Cardiac muscle cell (in vitro differentiated cells and primary cell): ENCODE results near the gene OR2AG1. TPM values are rescaled to one million over a fixed set of nuclear protein-coding genes. Genes with fewer than 3 reads are reported as not detected.
A peak's percentile ranks its signal among the peaks of the same experiment; 100 is the strongest.

Experiments used
- DNase-seq, 2 donors: peaks; one replicate each; pipeline versions ENCODE4 v3.0.0 to v3.0.0-alpha.2; 2010 to 2017; ENCODE audit warnings: low read depth in 1 of 2, low spot score in 1 of 2
- H3K27ac ChIP-seq: fragments of 200-600 bp; sonication (generic); 2 replicates; pipeline ENCODE4 v1.5.1; 2016
- H3K27me3 ChIP-seq: fragments of 200-600 bp; sonication (generic); 2 replicates; pipeline ENCODE4 v1.6.0; 2016; ENCODE audit warnings: control low read depth
- H3K36me3 ChIP-seq: fragments of 200-600 bp; sonication (generic); 2 replicates; pipeline ENCODE4 v1.5.1; 2016; ENCODE audit warnings: control low read depth
- H3K4me1 ChIP-seq: fragments of 200-600 bp; sonication (generic); 2 replicates; pipeline ENCODE4 v1.8.1; 2017; ENCODE audit warnings: low read depth, mild to moderate bottlenecking, mixed run types
- H3K4me3 ChIP-seq: fragments of 200-600 bp; sonication (generic); 2 replicates; pipeline ENCODE4 v1.5.1; 2016; ENCODE audit warnings: mild to moderate bottlenecking
- H3K9me3 ChIP-seq: fragments of 200-600 bp; sonication (generic); 2 replicates; pipeline ENCODE4 v1.5.1; 2017; ENCODE audit warnings: low read depth, mild to moderate bottlenecking, control low read depth
- polyA plus RNA-seq: library from polyadenylated mRNA; unstranded; fragments of >200 nt; fragmentation: Nextera tagmentation; extraction: Ambion mirVana; gene quantifications from 2 replicates; pipeline ENCODE4 v1.2.1, GENCODE V29; 2016
- total RNA-seq: library from RNA; depleted of rRNA; stranded (reverse); fragments of >200 nt; gene quantifications from 2 replicates; pipeline ENCODE4 v1.2.3, GENCODE V29; 2016
- TF ChIP-seq, protein P1 (sequence below): IDR thresholded peaks from 2 replicates; pipeline ENCODE4 v1.5.1; 2012; ENCODE audit warnings: low read depth, mild to moderate bottlenecking, low read length

OR2AG1 gene
- total and polyA plus RNA-seq, 2 experiments from 2014 or later = 0.09 TPM; not detected in 1

DNA sequence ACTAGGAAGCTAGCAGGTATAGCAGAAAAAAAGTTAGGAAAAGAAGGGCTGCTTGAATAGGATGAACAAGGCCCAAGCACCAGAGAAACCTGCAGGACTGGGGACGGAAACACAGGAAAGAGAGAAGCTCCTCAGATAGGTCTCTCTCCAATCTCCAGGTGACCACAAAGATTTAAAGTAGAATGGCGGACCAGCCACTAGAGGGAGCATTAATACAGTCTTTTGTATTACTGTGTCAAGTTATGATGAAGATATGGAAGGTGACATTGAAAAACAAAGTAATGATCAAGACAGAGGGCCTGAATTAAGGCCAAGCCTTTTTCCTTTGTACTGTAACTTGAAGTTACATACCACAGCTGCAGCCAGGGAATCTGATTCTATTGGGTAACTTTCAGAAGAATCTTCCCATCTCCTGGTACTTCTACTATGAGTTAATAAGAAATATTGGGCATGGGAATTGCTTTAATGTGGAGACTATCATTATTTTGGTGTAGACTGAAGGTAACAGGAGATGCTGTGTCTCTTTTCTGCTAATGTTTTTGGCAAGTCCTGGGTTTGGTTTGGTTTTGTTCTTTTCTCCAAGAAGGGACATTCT is 44.9 kb upstream of the OR2AG1 start:
- no peaks in the 10 kb centered on the region for H3K9me3 ChIP-seq
- no peak overlapping the region for H3K27ac ChIP-seq
- no peaks in the 10 kb centered on the region for H3K4me1 ChIP-seq
- peak; percentile 54 to 61 for DNase-seq
- no peaks in the 10 kb centered on the region for H3K36me3 ChIP-seq
- TF ChIP-seq, protein P1, sequence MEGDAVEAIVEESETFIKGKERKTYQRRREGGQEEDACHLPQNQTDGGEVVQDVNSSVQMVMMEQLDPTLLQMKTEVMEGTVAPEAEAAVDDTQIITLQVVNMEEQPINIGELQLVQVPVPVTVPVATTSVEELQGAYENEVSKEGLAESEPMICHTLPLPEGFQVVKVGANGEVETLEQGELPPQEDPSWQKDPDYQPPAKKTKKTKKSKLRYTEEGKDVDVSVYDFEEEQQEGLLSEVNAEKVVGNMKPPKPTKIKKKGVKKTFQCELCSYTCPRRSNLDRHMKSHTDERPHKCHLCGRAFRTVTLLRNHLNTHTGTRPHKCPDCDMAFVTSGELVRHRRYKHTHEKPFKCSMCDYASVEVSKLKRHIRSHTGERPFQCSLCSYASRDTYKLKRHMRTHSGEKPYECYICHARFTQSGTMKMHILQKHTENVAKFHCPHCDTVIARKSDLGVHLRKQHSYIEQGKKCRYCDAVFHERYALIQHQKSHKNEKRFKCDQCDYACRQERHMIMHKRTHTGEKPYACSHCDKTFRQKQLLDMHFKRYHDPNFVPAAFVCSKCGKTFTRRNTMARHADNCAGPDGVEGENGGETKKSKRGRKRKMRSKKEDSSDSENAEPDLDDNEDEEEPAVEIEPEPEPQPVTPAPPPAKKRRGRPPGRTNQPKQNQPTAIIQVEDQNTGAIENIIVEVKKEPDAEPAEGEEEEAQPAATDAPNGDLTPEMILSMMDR = peak; percentile 64
- H3K27me3 ChIP-seq = no peaks in the 10 kb centered on the region
- no peak overlapping the region for H3K4me3 ChIP-seq

DNA sequence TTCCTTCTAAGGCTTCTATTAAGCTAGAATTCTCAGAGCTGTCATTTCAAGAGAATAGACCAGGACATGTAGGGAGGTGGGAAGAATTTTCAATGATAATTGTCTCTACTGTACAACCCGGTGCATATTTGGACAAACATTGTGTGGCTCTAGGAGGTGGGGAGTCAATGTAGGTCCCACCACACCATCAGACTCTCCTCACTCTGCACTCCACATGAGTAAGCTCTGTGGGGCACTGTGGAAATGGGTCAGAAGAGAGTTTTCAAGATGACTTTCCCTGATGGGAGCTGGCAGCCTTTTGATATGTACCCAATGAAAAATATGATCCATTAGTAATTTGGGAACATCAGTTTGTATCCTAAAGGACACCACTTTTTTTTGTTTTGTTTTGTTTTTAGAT is 44.2 kb upstream of the OR2AG1 start:
- no peaks in the 10 kb centered on the region for H3K36me3 ChIP-seq
- no peaks in the 10 kb centered on the region for H3K9me3 ChIP-seq
- TF ChIP-seq, protein P1 = no peak
- no peaks in the 10 kb centered on the region for H3K4me1 ChIP-seq
- H3K27me3 ChIP-seq = no peaks in the 10 kb centered on the region
- H3K4me3 ChIP-seq = no peak overlapping the region
- DNase-seq = no peak
- H3K27ac ChIP-seq = no peak overlapping the region

DNA sequence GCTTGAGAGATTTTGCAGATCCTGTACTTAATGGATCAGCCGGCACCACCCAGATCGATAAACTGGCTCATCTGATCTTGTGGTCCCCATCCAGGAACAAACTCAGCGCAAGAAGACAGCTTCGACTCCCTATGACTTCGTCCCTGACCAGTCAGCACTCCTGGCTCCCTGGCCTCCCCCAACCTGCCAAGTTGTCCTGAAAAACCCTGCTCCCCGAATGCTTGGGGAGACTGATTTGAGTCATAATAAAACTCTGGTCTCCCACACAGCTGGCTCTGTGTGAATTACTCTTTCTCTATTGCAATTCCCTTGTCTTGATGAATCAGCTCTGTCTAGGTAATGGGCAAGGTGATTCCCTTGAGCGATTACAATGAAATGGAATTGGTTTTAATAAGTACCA is 40.6 kb upstream of the OR2AG1 start:
- TF ChIP-seq, protein P1 = no peak

DNA sequence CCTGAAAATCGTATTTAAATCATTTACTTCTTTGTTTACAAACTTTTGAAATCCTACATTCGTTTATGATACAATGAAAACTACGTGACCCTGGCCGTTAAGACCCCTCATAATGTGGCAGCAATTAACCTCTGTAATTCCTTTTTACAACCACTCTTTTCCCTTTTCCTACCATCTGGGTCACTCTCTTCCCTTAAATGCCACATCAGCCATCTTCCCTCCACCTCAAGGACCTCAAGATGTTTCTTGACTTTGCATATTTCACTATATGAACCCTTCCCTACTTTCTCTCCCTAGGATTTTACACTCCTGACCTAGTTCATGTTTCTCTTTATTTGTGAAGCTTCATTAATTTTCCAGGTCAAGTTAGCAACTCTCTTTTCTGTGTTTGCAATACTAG is 37.8 kb upstream of the OR2AG1 start:
- Histone ChIP-seq H3K9me3 (no peaks in the 10 kb centered on the region), H3K27me3 (no peaks in the 10 kb centered on the region), H3K27ac (no peak overlapping the region), H3K4me3 (no peak overlapping the region), H3K36me3 (no peaks in the 10 kb centered on the region), H3K4me1 (no peaks in the 10 kb centered on the region)
- TF ChIP-seq, protein P1 = no peak
- DNase-seq = no peak

More for the DNA sequence above, 40.6 kb upstream of the OR2AG1 start:
- no peak for DNase-seq
- H3K4me1 ChIP-seq = no peaks in the 10 kb centered on the region
- no peaks in the 10 kb centered on the region for H3K9me3 ChIP-seq
- no peak overlapping the region for H3K27ac ChIP-seq
- no peaks in the 10 kb centered on the region for H3K27me3 ChIP-seq
- H3K36me3 ChIP-seq = no peaks in the 10 kb centered on the region
- no peak overlapping the region for H3K4me3 ChIP-seq

DNA sequence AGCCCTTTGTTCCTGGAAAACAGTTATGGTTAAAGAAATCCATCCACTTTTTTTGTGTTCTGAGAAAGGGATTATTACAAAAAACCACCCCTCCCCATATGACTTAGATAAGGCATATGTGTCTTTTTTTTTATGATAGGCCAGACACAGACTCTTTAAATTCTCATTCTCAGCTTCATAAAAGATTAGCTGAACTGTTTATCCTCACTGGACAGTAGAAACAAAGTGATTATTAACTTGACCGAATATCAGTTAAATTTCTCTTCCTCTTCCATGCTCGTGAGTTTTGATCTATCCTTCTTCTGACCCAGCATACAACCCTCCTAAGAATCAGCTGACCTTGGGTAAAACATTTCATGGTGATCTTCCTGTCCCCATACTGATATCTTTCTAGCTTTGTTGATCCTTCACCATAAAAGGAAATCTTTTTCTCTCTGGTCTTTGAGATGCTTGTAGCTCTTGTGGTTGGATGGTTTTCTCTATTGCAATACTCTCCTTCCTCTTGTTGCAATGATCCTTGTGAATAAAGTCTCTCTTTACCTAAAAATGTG is 37.3 kb upstream of the OR2AG1 start:
- Histone ChIP-seq H3K9me3 (no peaks in the 10 kb centered on the region), H3K4me1 (no peaks in the 10 kb centered on the region), H3K27me3 (no peaks in the 10 kb centered on the region), H3K27ac (no peak overlapping the region), H3K36me3 (no peaks in the 10 kb centered on the region), H3K4me3 (no peak overlapping the region)
- peak in 1 of 2 donors; percentile 3 for DNase-seq
- TF ChIP-seq, protein P1 = no peak
